ENCODE results near the gene MLF2. TPM values are rescaled to one million over a fixed set of nuclear protein-coding genes. Genes with fewer than 3 reads are reported as not detected.

The MLF2 gene
- polyA plus RNA-seq, 1 experiment, result 241 TPM

GRCh38 chr12:6782850-6783566 is 30.1 kb upstream of the MLF2 start:
- H3K27me3 ChIP-seq (ENCODE audit: control insufficient read depth, insufficient read depth, low read length), result no peaks in the 10 kb centered on the region
- POLR2A ChIA-PET, result no interaction called here
- H3K4me3 ChIP-seq (ENCODE audit: low read depth, low read length), result no peak overlapping the region
- no peak for DNase-seq (ENCODE audit: low read depth, low spot score)
- TF ChIP-seq CTCF (IDR thresholded peaks at IDR 0.05; ENCODE audit: low read depth, low read length), result no peak
- CTCF ChIA-PET, result interaction anchor here (0.5 to 7.6 kb wide), 6 partner anchors 16 to 225 kb away, joined by 3 to 124 read pairs (median 6); partner anchors contain the start of genes MLF2 and PTMS
- no peak overlapping the region for H3K27ac ChIP-seq (ENCODE audit: low read depth, low read length)
- no peaks in the 10 kb centered on the region for H3K9me3 ChIP-seq (ENCODE audit: control insufficient read depth, insufficient read depth, low read length)

- Histone ChIP-seq H3K27me3 (ENCODE audit: control insufficient read depth, insufficient read depth, low read length) (no peaks in the 10 kb centered on the region), H3K27ac (ENCODE audit: low read depth, low read length) (no peak overlapping the region), H3K4me3 (ENCODE audit: low read depth, low read length) (no peak overlapping the region), H3K9me3 (ENCODE audit: control insufficient read depth, insufficient read depth, low read length) (no peaks in the 10 kb centered on the region)
- POLR2A ChIA-PET, result no interaction called here
- no peak for DNase-seq (ENCODE audit: low read depth, low spot score)
- CTCF ChIA-PET, result interaction anchor here (1.6 to 7.6 kb wide), 3 partner anchors 15 to 46 kb away, joined by 4 to 124 read pairs (median 42); partner anchors contain the start of genes MLF2 and PTMS
- TF ChIP-seq CTCF (IDR thresholded peaks at IDR 0.05; ENCODE audit: low read depth, low read length), result no peak
Measured at GRCh38 chr12:6782119-6782518, 29.2 kb upstream of the MLF2 start.

- POLR2A ChIA-PET, result no interaction called here
- CTCF ChIA-PET, result interaction anchor here (1.0 to 7.6 kb wide), 5 partner anchors 10 to 193 kb away, joined by 3 to 124 read pairs (median 7); partner anchors contain the start of genes MLF2 and PTMS
- DNase-seq (ENCODE audit: low read depth, low spot score), result no peak
Measured at GRCh38 chr12:6780573-6780972, 27.6 kb upstream of the MLF2 start.

GRCh38 chr12:6779708-6780432 is 26.9 kb upstream of the MLF2 start:
- Histone ChIP-seq H3K4me3 (ENCODE audit: low read depth, low read length) (no peak overlapping the region), H3K27ac (ENCODE audit: low read depth, low read length) (no peak overlapping the region), H3K9me3 (ENCODE audit: control insufficient read depth, insufficient read depth, low read length) (no peaks in the 10 kb centered on the region), H3K27me3 (ENCODE audit: control insufficient read depth, insufficient read depth, low read length) (no peaks in the 10 kb centered on the region)
- ChIA-PET POLR2A (no interaction called here), CTCF (interaction anchor here (1.0 to 7.6 kb wide), 6 partner anchors 9 to 193 kb away, joined by 3 to 124 read pairs (median 10); partner anchors contain the start of genes MLF2 and PTMS)
- no peak for DNase-seq (ENCODE audit: low read depth, low spot score)
- TF ChIP-seq CTCF (IDR thresholded peaks at IDR 0.05; ENCODE audit: low read depth, low read length), result no peak

More at GRCh38 chr12:6780573-6780972, 27.6 kb upstream of the MLF2 start:
- H3K27me3 ChIP-seq (ENCODE audit: control insufficient read depth, insufficient read depth, low read length), result no peaks in the 10 kb centered on the region
- no peak for TF ChIP-seq CTCF (IDR thresholded peaks at IDR 0.05; ENCODE audit: low read depth, low read length)
- no peak overlapping the region for H3K4me3 ChIP-seq (ENCODE audit: low read depth, low read length)
- no peaks in the 10 kb centered on the region for H3K9me3 ChIP-seq (ENCODE audit: control insufficient read depth, insufficient read depth, low read length)
- no peak overlapping the region for H3K27ac ChIP-seq (ENCODE audit: low read depth, low read length)

Measured in AG04450 (cell line).